ENCODE results near the gene SLC25A11. TPM values are rescaled to one million over a fixed set of nuclear protein-coding genes. Genes with fewer than 3 reads are reported as not detected.
A peak's percentile ranks its signal among the peaks of the same experiment; 100 is the strongest.

The SLC25A11 gene
- total and polyA plus RNA-seq, 2 donors (not counting 1 experiment from before 2014, with no cell fraction given): 29.2 to 59.3 TPM

DNA sequence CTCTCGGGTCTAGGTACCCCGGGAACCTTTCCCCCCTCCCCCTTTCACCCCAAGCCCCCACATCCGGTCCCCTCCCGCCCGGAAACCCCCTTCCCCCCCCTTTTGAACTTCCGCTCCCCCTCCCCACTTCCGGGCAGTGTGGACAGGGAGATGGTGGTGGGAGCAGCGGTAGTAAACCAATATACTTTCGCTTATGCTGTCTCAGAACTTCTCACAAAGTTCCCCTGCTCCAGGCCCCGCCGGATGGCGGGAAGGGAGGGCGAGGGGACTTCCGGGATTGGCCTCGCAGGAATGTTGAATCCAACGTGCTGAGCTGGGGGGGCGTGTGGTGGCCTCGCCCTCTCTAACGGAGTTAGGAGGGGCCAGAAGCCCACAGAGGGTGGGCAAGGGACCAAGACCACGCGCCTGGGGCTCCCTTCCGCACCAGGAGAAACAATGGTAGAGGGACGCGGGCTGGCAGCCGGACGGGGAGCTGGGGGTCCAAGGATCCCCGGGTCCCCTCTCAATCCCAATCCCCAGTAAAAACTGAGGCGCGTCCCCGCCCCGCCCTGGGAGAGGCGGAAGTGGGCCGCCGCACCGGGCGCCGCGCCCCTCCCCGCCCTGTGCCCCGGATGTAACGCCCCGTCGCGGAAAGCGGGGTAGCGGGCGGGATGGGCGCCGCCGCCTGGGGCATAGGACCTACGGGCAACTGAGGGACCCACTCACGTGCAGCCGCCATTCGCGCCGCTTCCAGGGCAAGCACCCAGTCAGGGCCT, 7.7 kb upstream of the SLC25A11 start:
- peak overlapping the region; percentile 71 for H3K4me2 ChIP-seq (ENCODE audit: extremely low read depth, insufficient read depth, low read length)
- H3K79me2 ChIP-seq (ENCODE audit: control insufficient read depth, insufficient read depth, low read length): peaks cover 57% of the 10 kb centered on the region
- no peaks in the 10 kb centered on the region for H3K27me3 ChIP-seq (ENCODE audit: control insufficient read depth, insufficient read depth, low read length)
- H3K9ac ChIP-seq (ENCODE audit: insufficient read depth, low read length): peak overlapping the region; percentile 87
- no peaks in the 10 kb centered on the region for H3K9me3 ChIP-seq (ENCODE audit: control insufficient read depth, insufficient read depth, low read depth, low read length)
- no peak overlapping the region for H2AFZ ChIP-seq (ENCODE audit: low read length)
- H3K27ac ChIP-seq (ENCODE audit: insufficient read depth, low read length): peak overlapping the region; percentile 93
- peak; percentile 55 to 58 for DNase-seq (ENCODE audit: low read depth in 2 of 2)
- TF ChIP-seq CTCF (conservative IDR thresholded peaks at IDR 0.05 in 1 of 2, IDR thresholded peaks at IDR 0.05 in 1 of 2; ENCODE audit: low read depth in 1 of 2, low read length in 2 of 2) (no peak), EZH2 (IDR thresholded peaks at IDR 0.05; ENCODE audit: low read length, missing control alignments) (no peak)
- H4K20me1 ChIP-seq (ENCODE audit: control insufficient read depth, extremely low read depth, insufficient read depth, low read length): peaks cover 2% of the 10 kb centered on the region
- peaks cover 23% of the 10 kb centered on the region for H3K4me1 ChIP-seq (ENCODE audit: control insufficient read depth, extremely low read depth, insufficient read depth, low read length)
- peaks cover 23% of the 10 kb centered on the region for H3K36me3 ChIP-seq (ENCODE audit: control insufficient read depth, insufficient read depth, low read length)
- peak overlapping the region; percentile 97 to 98 (median 97) for H3K4me3 ChIP-seq (replicated peaks in 1 of 4; ENCODE audit: control extremely low read depth in 1 of 4, insufficient read depth in 1 of 4, low read depth in 3 of 4, low read length in 4 of 4)

DNA sequence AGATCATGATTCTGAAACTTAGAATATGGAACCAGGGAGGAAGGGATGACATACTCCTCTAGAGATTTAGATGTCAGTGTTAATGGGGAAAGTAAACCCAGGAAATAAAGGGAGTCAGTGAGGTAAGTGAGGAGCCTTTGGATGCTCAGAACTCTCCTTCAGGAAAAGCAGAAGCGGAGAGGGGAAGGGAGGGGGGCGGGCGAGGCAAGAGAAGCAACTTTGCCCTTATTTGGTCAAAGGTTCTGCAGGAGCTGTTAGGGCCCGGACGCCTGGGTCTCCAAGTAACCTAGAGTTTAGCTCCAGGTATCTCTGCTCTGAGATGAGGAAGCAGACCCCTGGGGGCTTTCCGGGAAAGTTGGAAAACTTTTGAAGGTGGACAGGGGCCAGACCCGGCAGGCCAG, 7.2 kb upstream of the SLC25A11 start:
- Histone ChIP-seq H3K9ac (ENCODE audit: insufficient read depth, low read length) (peak overlapping the region; percentile 66), H2AFZ (ENCODE audit: low read length) (no peak overlapping the region), H4K20me1 (ENCODE audit: control insufficient read depth, extremely low read depth, insufficient read depth, low read length) (peaks cover 2% of the 10 kb centered on the region), H3K4me1 (ENCODE audit: control insufficient read depth, extremely low read depth, insufficient read depth, low read length) (peaks cover 22% of the 10 kb centered on the region), H3K36me3 (ENCODE audit: control insufficient read depth, insufficient read depth, low read length) (peaks cover 27% of the 10 kb centered on the region), H3K27ac (ENCODE audit: insufficient read depth, low read length) (peak overlapping the region; percentile 73), H3K79me2 (ENCODE audit: control insufficient read depth, insufficient read depth, low read length) (peaks cover 63% of the 10 kb centered on the region), H3K4me2 (ENCODE audit: extremely low read depth, insufficient read depth, low read length) (peak overlapping the region; percentile 61), H3K27me3 (ENCODE audit: control insufficient read depth, insufficient read depth, low read length) (no peaks in the 10 kb centered on the region), H3K4me3 (replicated peaks in 1 of 4; ENCODE audit: control extremely low read depth in 1 of 4, insufficient read depth in 1 of 4, low read depth in 3 of 4, low read length in 4 of 4) (peak overlapping the region; percentile 97 to 98 (median 97)), H3K9me3 (ENCODE audit: control insufficient read depth, insufficient read depth, low read depth, low read length) (no peaks in the 10 kb centered on the region)
- no peak for DNase-seq (ENCODE audit: low read depth in 2 of 2)
- TF ChIP-seq EZH2 (IDR thresholded peaks at IDR 0.05; ENCODE audit: low read length, missing control alignments) (no peak), CTCF (conservative IDR thresholded peaks at IDR 0.05 in 1 of 2, IDR thresholded peaks at IDR 0.05 in 1 of 2; ENCODE audit: low read depth in 1 of 2, low read length in 2 of 2) (no peak)

DNA sequence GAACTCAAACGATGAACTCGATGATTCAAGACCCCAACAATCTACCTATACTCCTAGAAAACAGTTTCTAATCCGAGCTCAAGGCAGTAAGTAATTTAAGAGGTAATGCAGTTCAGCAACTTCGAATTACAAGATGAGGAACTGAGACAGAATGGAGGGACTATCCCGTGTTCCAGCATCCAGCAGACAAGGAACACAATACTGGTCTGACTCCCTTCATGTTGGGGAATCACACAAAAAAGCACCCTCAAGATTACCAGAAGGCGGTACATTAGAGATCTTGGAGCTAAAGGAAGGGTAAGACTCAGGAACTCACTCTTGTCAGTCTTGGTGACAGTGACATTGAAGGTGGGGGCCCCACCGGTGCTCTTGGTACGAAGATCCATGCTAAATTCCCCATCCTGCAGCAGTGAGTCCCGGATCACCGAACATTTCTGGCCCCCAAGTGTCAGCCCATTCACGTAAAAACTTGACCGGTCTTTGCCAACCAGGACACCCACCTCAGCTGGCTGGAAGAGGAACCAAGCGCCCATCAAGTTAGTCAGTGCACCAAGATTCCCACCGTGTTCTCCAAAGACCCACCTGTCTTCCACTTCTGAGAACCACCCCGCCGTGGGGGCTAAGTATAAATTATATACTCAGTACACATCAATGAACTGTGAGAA, 6.6 kb upstream of the SLC25A11 start:
- peaks cover 27% of the 10 kb centered on the region for H3K36me3 ChIP-seq (ENCODE audit: control insufficient read depth, insufficient read depth, low read length)
- H3K79me2 ChIP-seq (ENCODE audit: control insufficient read depth, insufficient read depth, low read length): peaks cover 69% of the 10 kb centered on the region
- peak overlapping the region; percentile 73 for H3K27ac ChIP-seq (ENCODE audit: insufficient read depth, low read length)
- no peaks in the 10 kb centered on the region for H3K27me3 ChIP-seq (ENCODE audit: control insufficient read depth, insufficient read depth, low read length)
- H3K9ac ChIP-seq (ENCODE audit: insufficient read depth, low read length): peak overlapping the region; percentile 66
- H3K4me2 ChIP-seq (ENCODE audit: extremely low read depth, insufficient read depth, low read length): peak overlapping the region; percentile 61
- peaks cover 21% of the 10 kb centered on the region for H3K4me1 ChIP-seq (ENCODE audit: control insufficient read depth, extremely low read depth, insufficient read depth, low read length)
- H2AFZ ChIP-seq (ENCODE audit: low read length): no peak overlapping the region
- peak overlapping the region; percentile 97 to 98 (median 97) for H3K4me3 ChIP-seq (replicated peaks in 1 of 4; ENCODE audit: control extremely low read depth in 1 of 4, insufficient read depth in 1 of 4, low read depth in 3 of 4, low read length in 4 of 4)
- TF ChIP-seq EZH2 (IDR thresholded peaks at IDR 0.05; ENCODE audit: low read length, missing control alignments): no peak
- TF ChIP-seq CTCF (conservative IDR thresholded peaks at IDR 0.05 in 1 of 2, IDR thresholded peaks at IDR 0.05 in 1 of 2; ENCODE audit: low read depth in 1 of 2, low read length in 2 of 2): no peak
- DNase-seq (ENCODE audit: low read depth in 2 of 2): no peak
- H4K20me1 ChIP-seq (ENCODE audit: control insufficient read depth, extremely low read depth, insufficient read depth, low read length): peaks cover 2% of the 10 kb centered on the region
- H3K9me3 ChIP-seq (ENCODE audit: control insufficient read depth, insufficient read depth, low read depth, low read length): no peaks in the 10 kb centered on the region

Measured in fibroblast of lung (primary cell).